Activated CD8-positive, alpha-beta T cell treated with anti-CD3 and anti-CD28 coated beads for 36 hours (primary cell): ENCODE measurements around the gene CDH12. TPM values are rescaled to one million over a fixed set of nuclear protein-coding genes. Genes with fewer than 3 reads are reported as not detected.

Experiments used
- ATAC-seq: fragments of 200-7000 bp; cut with Tn5 transposase; one replicate; pipeline ENCODE4 v1.10.0; 2021; ENCODE audit warnings: mild to moderate bottlenecking, moderate library complexity
- CTCF ChIA-PET: fragments of 350-600 bp; sonication (Branson Sonifier 250); formaldehyde crosslinking; loops from one replicate; lab custom pipeline; 2021; ENCODE audit warnings: antibody characterized with exemption; lab: Charles Lee
- POLR2A ChIA-PET: fragments of 350-600 bp; sonication (Branson Sonifier 250); formaldehyde crosslinking; loops from one replicate; lab custom pipeline; 2021; ENCODE audit warnings: antibody characterized with exemption; lab: Charles Lee
- DNase-seq: peaks from one replicate; pipeline ENCODE4 v3.0.0-alpha.2; 2020
- H3K27ac Mint-ChIP-seq: one replicate; pipeline ENCODE4 v1.8.0; 2021; ENCODE audit warnings: mild to moderate bottlenecking, mixed read lengths
- H3K27me3 Mint-ChIP-seq: one replicate; pipeline ENCODE4 v1.8.0; 2021; ENCODE audit warnings: mixed read lengths
- H3K36me3 Mint-ChIP-seq: one replicate; pipeline ENCODE4 v1.8.0; 2021; ENCODE audit warnings: low read depth, mixed read lengths
- H3K4me1 Mint-ChIP-seq: one replicate; pipeline ENCODE4 v1.8.0; 2021; ENCODE audit warnings: low read depth, mixed read lengths
- H3K4me3 Mint-ChIP-seq: one replicate; pipeline ENCODE4 v1.8.0; 2021; ENCODE audit warnings: mild to moderate bottlenecking, moderate library complexity, mixed read lengths
- H3K9me3 Mint-ChIP-seq: one replicate; pipeline ENCODE4 v1.8.0; 2021; ENCODE audit warnings: mixed read lengths
- intact Hi-C: fragments of 100-400 bp; cut with micrococcal nuclease; formaldehyde crosslinking; loops from one replicate; pipeline ENCODE4 v1.10.0; 2022
- total RNA-seq, 2 experiments: library from RNA; stranded (reverse); gene quantifications; one replicate each; pipeline ENCODE4 v1.2.3, GENCODE V29; 2021
- TF ChIP-seq, protein P1 (sequence below): fragments of 200-600 bp; IDR thresholded peaks from one replicate; pipeline ENCODE4 v1.8.0; 2022; ENCODE audit warnings: antibody characterized with exemption, mild to moderate bottlenecking

Gene CDH12
- total RNA-seq, 2 experiments from 2014 or later = not detected

DNA sequence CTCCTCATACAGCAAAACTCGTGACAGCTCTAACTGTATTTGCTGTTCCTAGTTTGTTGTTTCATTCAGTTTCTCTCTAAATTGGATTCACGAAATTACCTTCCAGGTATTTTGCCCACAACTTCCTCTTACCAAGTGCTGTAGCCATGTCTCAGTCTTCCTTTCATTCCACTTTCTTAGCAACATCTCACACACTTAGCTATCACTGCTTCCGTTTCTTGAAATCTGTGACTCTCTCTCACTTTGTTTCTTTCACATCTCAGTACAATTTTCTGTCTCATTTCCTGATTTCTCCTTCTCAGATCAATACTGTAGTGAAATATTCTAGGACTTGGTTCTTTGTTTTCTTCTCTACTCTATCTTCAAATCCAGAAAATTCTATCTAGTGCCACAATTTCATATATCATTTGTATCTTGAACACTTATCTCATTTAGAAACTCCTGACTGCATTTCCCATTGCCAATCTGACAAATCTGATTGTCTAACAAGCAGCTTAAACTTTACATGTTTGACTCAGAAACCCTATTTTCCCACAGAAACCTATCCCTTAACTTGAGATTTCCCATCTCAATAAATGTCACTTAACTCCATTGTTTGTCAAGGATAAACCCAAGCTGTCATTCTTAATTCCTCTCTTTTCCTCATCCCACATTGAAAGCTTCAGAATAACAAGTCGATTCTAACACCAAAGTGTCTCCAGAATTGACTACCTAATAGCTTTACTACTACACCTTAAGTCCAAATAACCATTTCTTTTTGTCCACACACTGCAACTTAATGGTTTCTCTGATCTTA is 303.1 kb downstream of the CDH12 start:
- no peaks in the 10 kb centered on the region for H3K27me3 Mint-ChIP-seq
- TF ChIP-seq, protein P1, sequence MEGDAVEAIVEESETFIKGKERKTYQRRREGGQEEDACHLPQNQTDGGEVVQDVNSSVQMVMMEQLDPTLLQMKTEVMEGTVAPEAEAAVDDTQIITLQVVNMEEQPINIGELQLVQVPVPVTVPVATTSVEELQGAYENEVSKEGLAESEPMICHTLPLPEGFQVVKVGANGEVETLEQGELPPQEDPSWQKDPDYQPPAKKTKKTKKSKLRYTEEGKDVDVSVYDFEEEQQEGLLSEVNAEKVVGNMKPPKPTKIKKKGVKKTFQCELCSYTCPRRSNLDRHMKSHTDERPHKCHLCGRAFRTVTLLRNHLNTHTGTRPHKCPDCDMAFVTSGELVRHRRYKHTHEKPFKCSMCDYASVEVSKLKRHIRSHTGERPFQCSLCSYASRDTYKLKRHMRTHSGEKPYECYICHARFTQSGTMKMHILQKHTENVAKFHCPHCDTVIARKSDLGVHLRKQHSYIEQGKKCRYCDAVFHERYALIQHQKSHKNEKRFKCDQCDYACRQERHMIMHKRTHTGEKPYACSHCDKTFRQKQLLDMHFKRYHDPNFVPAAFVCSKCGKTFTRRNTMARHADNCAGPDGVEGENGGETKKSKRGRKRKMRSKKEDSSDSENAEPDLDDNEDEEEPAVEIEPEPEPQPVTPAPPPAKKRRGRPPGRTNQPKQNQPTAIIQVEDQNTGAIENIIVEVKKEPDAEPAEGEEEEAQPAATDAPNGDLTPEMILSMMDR = no peak
- H3K4me3 Mint-ChIP-seq = no peak overlapping the region
- ATAC-seq (no peak), DNase-seq (no peak)
- ChIA-PET CTCF (no interaction called here), POLR2A (no interaction called here)
- intact Hi-C loops = no loop called here
- H3K9me3 Mint-ChIP-seq = peaks cover 4% of the 10 kb centered on the region
- H3K36me3 Mint-ChIP-seq = no peaks in the 10 kb centered on the region
- H3K4me1 Mint-ChIP-seq = no peaks in the 10 kb centered on the region
- no peak overlapping the region for H3K27ac Mint-ChIP-seq

DNA sequence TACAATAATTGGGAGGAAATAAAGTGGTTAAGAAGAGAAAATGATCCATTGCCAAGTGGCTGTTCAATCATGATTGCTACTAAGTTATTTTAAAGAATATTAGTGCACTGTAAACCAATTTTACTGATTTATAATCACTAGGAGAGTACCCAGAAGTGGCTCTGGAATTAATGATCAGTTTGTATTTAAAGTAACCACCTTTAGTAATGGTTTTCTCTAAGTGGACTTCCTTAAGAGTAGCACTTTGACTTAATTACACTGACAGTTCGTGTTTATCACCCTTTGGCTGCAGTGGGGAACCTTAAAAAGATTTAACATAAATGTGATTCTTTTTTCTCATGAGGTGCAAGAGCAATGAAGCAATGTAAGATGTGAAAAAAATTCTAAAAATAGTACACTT is 310.8 kb downstream of the CDH12 start:
- Mint-ChIP-seq H3K27ac (no peak overlapping the region), H3K27me3 (no peaks in the 10 kb centered on the region), H3K4me1 (no peaks in the 10 kb centered on the region), H3K36me3 (no peaks in the 10 kb centered on the region), H3K4me3 (no peak overlapping the region), H3K9me3 (peaks cover 4% of the 10 kb centered on the region)
- TF ChIP-seq, protein P1 = no peak
- ATAC-seq = no peak
- ChIA-PET CTCF (no interaction called here), POLR2A (no interaction called here)
- intact Hi-C loops = no loop called here
- no peak for DNase-seq

DNA sequence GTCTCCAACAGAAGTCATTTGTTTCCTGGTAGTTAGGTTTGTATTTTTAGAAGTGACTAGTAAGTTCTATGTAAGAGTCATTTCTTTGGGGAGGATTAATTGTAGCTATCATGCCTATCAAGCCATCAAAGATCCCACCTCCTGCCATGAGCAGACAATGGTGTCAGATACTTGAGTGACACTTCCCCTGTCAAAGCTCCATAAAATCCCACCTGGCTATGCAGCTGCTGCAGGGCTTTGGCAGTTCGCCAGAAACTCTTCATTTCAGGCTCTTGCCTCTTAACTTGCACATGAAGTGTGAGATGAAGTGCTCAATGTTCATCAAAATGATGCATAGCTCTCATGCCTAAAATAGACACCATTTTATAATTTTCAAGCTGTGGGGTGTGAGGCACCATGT is 312.1 kb downstream of the CDH12 start:
- H3K36me3 Mint-ChIP-seq = no peaks in the 10 kb centered on the region

DNA sequence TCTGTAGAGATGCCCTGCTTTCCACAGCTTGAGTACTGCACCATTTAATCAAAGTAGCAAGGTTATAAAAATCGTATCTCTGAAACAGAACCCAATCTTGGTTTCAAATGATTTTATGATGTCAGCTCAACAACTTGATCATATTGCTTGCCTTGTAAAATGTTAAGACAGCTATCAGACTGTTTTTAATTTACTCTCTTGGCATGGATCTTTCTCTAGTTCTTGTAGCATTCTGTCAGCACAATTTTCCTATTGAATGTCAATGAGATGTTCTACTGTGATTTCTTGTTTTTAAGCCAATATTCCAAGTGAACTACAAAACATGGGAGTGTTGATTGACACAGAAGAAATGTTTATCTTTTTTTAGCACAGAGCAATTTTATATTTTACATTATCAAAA is 313.4 kb downstream of the CDH12 start:
- ChIA-PET POLR2A (no interaction called here), CTCF (no interaction called here)
- no peak overlapping the region for H3K4me3 Mint-ChIP-seq
- no peak for DNase-seq
- H3K36me3 Mint-ChIP-seq = no peaks in the 10 kb centered on the region
- peaks cover 6% of the 10 kb centered on the region for H3K9me3 Mint-ChIP-seq
- no peak for ATAC-seq
- H3K27me3 Mint-ChIP-seq = no peaks in the 10 kb centered on the region
- intact Hi-C loops = no loop called here
- H3K27ac Mint-ChIP-seq = no peak overlapping the region
- H3K4me1 Mint-ChIP-seq = no peaks in the 10 kb centered on the region
- TF ChIP-seq, protein P1 = no peak

More for the DNA sequence above, 312.1 kb downstream of the CDH12 start:
- Mint-ChIP-seq H3K4me1 (no peaks in the 10 kb centered on the region), H3K9me3 (peaks cover 6% of the 10 kb centered on the region), H3K27ac (no peak overlapping the region), H3K4me3 (no peak overlapping the region), H3K27me3 (no peaks in the 10 kb centered on the region)
- TF ChIP-seq, protein P1 = no peak
- ChIA-PET POLR2A (no interaction called here), CTCF (no interaction called here)
- DNase-seq (no peak), ATAC-seq (no peak)
- intact Hi-C loops = no loop called here

DNA sequence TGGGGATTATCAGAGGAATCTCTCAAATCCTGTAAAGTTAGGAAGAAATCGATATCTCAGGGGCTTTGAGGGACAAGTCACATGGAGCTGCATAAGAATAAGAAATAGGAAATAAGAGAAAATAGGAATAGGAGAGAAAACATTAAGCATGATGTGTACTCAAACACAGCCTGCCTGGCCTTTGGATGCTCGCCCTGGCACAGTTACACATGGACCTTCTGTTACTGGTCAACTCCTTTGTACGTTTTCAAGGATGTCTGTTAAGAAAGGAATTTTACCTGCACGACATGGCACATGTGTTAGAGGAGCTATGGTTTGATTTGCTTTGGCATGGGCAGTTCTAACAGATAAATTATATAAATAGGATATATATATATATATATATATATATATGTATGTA is 321.2 kb downstream of the CDH12 start:
- peaks cover 3% of the 10 kb centered on the region for H3K9me3 Mint-ChIP-seq
- CTCF ChIA-PET = no interaction called here
- H3K4me3 Mint-ChIP-seq = no peak overlapping the region
- no peak overlapping the region for H3K27ac Mint-ChIP-seq
- H3K4me1 Mint-ChIP-seq = no peaks in the 10 kb centered on the region
- DNase-seq = no peak
- no peaks in the 10 kb centered on the region for H3K27me3 Mint-ChIP-seq
- intact Hi-C loops = no loop called here
- no peaks in the 10 kb centered on the region for H3K36me3 Mint-ChIP-seq
- no peak for ATAC-seq
- POLR2A ChIA-PET = no interaction called here
- TF ChIP-seq, protein P1 = no peak
